Keratinocyte (primary cell): ENCODE measurements around the gene PLCL1. TPM values are rescaled to one million over a fixed set of nuclear protein-coding genes. Genes with fewer than 3 reads are reported as not detected.

Source experiments
- DNase-seq: peaks from one replicate; pipeline ENCODE4 v3.0.0-alpha.2; 2011; ENCODE audit warnings: low read depth, missing footprints, low spot score
- FAIRE-seq: peaks from 2 replicates; lab custom pipeline; 2011; peaks lifted over from hg19 to GRCh38; lab: Jason Lieb, UNC
- H2AFZ ChIP-seq: 2 replicates; pipeline ENCODE4 v1.6.0; 2012; ENCODE audit warnings: low read length, control low read depth, inconsistent platforms; ENCODE audit not compliant: control insufficient read depth
- H3K27ac ChIP-seq: 2 replicates; pipeline ENCODE4 v1.5.1; 2011; ENCODE audit warnings: low read length; ENCODE audit not compliant: control insufficient read depth, insufficient read depth
- H3K27me3 ChIP-seq: 3 replicates; pipeline ENCODE4 v1.6.0; 2011; ENCODE audit warnings: low read length; ENCODE audit not compliant: control insufficient read depth, insufficient read depth; ENCODE audit errors: extremely low read depth
- H3K36me3 ChIP-seq, 2 experiments: 2 replicates in 1 of 2; 3 replicates in 1 of 2; pipeline ENCODE4 v1.5.1; 2011; ENCODE audit warnings: low read length in 2 of 2, mild to moderate bottlenecking in 1 of 2; ENCODE audit not compliant: control insufficient read depth in 2 of 2, insufficient read depth in 2 of 2; ENCODE audit errors: extremely low read depth in 1 of 2
- H3K4me1 ChIP-seq: 3 replicates; pipeline ENCODE4 v1.5.1; 2011; ENCODE audit warnings: low read length; ENCODE audit not compliant: control insufficient read depth, insufficient read depth; ENCODE audit errors: extremely low read depth
- H3K4me2 ChIP-seq: 3 replicates; pipeline ENCODE4 v1.6.0; 2011; ENCODE audit warnings: low read depth, low read length; ENCODE audit not compliant: control insufficient read depth, insufficient read depth; ENCODE audit errors: extremely low read depth
- H3K4me3 ChIP-seq, 3 experiments: fragments of 200-600 bp in 1 of 3; sonication (generic) in 1 of 3; 2 replicates in 2 of 3; 3 replicates in 1 of 3; pipeline ENCODE4 v1.5.1; 2011 to 2016; ENCODE audit warnings: low read length in 3 of 3, mild to moderate bottlenecking in 3 of 3, control low read depth in 2 of 3, inconsistent platforms in 1 of 3, low read depth in 1 of 3, mixed read lengths in 1 of 3, mixed run types in 1 of 3, moderate library complexity in 1 of 3; ENCODE audit not compliant: control insufficient read depth in 2 of 3, insufficient read depth in 2 of 3; ENCODE audit errors: extremely low read depth in 1 of 3
- H3K79me2 ChIP-seq: 2 replicates; pipeline ENCODE4 v1.6.0; 2012; ENCODE audit warnings: low read length; ENCODE audit not compliant: control insufficient read depth, insufficient read depth
- H3K9ac ChIP-seq: 3 replicates; pipeline ENCODE4 v1.6.0; 2011; ENCODE audit warnings: low read length; ENCODE audit not compliant: control insufficient read depth, insufficient read depth; ENCODE audit errors: extremely low read depth
- H3K9me1 ChIP-seq: 3 replicates; pipeline ENCODE4 v1.6.0; 2011; ENCODE audit warnings: low read length; ENCODE audit not compliant: control insufficient read depth, insufficient read depth; ENCODE audit errors: extremely low read depth
- H3K9me3 ChIP-seq: 2 replicates; pipeline ENCODE4 v1.5.1; 2012; ENCODE audit warnings: low read depth, low read length; ENCODE audit not compliant: control insufficient read depth
- H4K20me1 ChIP-seq: 3 replicates; pipeline ENCODE4 v1.6.0; 2011; ENCODE audit warnings: low read length; ENCODE audit not compliant: control insufficient read depth, insufficient read depth; ENCODE audit errors: extremely low read depth
- EZH2 ChIP-seq: IDR thresholded peaks from one replicate; pipeline ENCODE4 v1.6.1; 2012; ENCODE audit warnings: inconsistent platforms, mild to moderate bottlenecking, low read length, moderate library complexity
- dilution Hi-C: fragments of 300-500 bp; cut with MboI; formaldehyde crosslinking; loops from one replicate; pipeline ENCODE4 v1.7.0; 2020; ENCODE audit warnings: low sequenced_read_pairs; ENCODE audit not compliant: extremely low pct_ligation_motif_present
- polyA plus RNA-seq, 5 experiments: library from polyadenylated mRNA; depleted of rRNA in 3 of 5; stranded (reverse) in 3 of 5; stranded (forward) in 1 of 5; unstranded in 1 of 5; fragments of >200 nt; gene quantifications; 1 replicate in 1 of 5; 2 replicates in 3 of 5; 3 replicates in 1 of 5; pipeline versions ENCODE4 v1.2.1 to v1.2.3, GENCODE V29; 2011 to 2012; ENCODE audit warnings: missing spikeins in 2 of 5, low read depth in 1 of 5, low replicate concordance in 1 of 5
- TF ChIP-seq, protein P1 (sequence below), 3 experiments: IDR thresholded peaks in 1 of 3; conservative IDR thresholded peaks in 1 of 3; optimal IDR thresholded peaks in 1 of 3; 2 replicates in 2 of 3; 3 replicates in 1 of 3; pipeline versions ENCODE3 to v1.5.1; 2011; ENCODE audit warnings: low read length in 3 of 3, mild to moderate bottlenecking in 3 of 3, moderate library complexity in 2 of 3, control low read depth in 1 of 3, inconsistent platforms in 1 of 3; ENCODE audit not compliant: insufficient read depth in 2 of 3; ENCODE audit errors: extremely low read depth in 1 of 3

Gene PLCL1
- polyA plus RNA-seq, 1 donor (not counting 4 experiments of a cell fraction or from before 2014, with no cell fraction given), result 0.01 TPM

DNA sequence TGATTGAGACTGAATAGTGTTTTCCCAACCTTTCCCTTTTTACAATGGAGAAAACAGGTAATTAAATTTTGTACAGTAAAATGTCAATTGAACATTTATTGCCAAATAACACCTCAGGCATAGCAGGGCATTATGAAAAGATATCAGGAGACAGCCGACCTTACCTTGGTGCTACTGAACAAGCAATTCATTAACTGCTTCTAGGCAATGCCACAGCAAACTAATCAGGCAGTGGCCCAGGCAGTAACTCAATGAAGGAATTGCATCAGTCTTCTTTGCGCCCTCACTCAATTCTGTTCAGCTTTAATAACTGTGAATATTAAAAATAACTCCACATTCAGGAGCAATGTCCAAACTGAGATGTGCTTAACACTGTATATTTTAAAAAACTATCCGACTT is 6.1 kb downstream of the PLCL1 start:
- no peak for FAIRE-seq
- Histone ChIP-seq H3K4me1 (no peaks in the 10 kb centered on the region), H3K9me3 (no peaks in the 10 kb centered on the region), H3K9ac (no peak overlapping the region), H3K4me2 (no peak overlapping the region), H3K4me3 (no peak overlapping the region), H3K9me1 (no peaks in the 10 kb centered on the region), H2AFZ (no peak overlapping the region), H3K27ac (no peak overlapping the region), H3K79me2 (no peaks in the 10 kb centered on the region), H3K27me3 (peaks cover 15% of the 10 kb centered on the region), H3K36me3 (no peaks in the 10 kb centered on the region), H4K20me1 (no peaks in the 10 kb centered on the region)
- dilution Hi-C loops, result loop anchor here (25.0 kb wide), 1 partner anchor 302 kb away; no protein-coding TSS in a partner anchor
- DNase-seq, result no peak
- TF ChIP-seq, protein P1, sequence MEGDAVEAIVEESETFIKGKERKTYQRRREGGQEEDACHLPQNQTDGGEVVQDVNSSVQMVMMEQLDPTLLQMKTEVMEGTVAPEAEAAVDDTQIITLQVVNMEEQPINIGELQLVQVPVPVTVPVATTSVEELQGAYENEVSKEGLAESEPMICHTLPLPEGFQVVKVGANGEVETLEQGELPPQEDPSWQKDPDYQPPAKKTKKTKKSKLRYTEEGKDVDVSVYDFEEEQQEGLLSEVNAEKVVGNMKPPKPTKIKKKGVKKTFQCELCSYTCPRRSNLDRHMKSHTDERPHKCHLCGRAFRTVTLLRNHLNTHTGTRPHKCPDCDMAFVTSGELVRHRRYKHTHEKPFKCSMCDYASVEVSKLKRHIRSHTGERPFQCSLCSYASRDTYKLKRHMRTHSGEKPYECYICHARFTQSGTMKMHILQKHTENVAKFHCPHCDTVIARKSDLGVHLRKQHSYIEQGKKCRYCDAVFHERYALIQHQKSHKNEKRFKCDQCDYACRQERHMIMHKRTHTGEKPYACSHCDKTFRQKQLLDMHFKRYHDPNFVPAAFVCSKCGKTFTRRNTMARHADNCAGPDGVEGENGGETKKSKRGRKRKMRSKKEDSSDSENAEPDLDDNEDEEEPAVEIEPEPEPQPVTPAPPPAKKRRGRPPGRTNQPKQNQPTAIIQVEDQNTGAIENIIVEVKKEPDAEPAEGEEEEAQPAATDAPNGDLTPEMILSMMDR (optimal IDR thresholded peaks at IDR 0.05 in 1 of 3, IDR thresholded peaks at IDR 0.05 in 1 of 3, conservative IDR thresholded peaks at IDR 0.05 in 1 of 3; ENCODE audit: extremely low read depth in 1 of 3, insufficient read depth in 2 of 3, low read length in 3 of 3), result no peak
- no peak for TF ChIP-seq EZH2

DNA sequence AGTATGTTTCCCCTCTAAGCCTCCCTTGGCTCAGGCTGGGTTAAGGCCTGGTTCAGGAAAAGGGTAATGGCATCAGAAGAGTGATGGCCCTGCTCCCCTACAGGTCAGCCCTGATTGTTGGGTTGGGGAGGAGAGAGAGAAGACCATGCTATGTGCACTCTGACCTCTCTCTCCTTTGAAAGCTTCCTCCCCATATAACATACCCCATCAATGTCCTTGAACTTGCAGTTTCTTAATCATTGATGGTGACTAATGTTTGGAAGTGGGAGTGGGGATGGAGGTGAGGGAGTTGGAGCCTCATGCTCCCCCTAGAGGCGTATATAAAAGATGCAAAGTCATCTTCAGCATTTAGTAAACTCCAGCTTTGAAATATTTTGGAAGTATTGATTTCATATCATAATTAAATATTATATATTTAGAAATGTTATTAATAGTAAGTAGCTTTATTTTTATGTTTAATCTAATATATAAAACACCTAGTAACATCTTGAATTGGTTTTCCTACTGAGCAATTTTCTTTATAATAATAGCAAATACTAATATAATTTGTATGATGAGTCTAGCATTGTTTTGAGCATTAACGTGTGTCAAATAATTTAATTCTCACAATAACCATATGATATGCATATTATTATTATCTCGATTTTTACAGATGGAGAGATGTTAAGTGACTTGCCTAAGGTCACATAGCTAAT is 8.8 kb downstream of the PLCL1 start:
- FAIRE-seq, result peak; percentile 69
- H3K4me2 ChIP-seq, result no peak overlapping the region
- dilution Hi-C loops, result loop anchor here (25.0 kb wide), 1 partner anchor 299 kb away; no protein-coding TSS in a partner anchor
- no peaks in the 10 kb centered on the region for H3K4me1 ChIP-seq
- TF ChIP-seq EZH2, result no peak
- TF ChIP-seq, protein P1 (optimal IDR thresholded peaks at IDR 0.05 in 1 of 3, IDR thresholded peaks at IDR 0.05 in 1 of 3, conservative IDR thresholded peaks at IDR 0.05 in 1 of 3; ENCODE audit: extremely low read depth in 1 of 3, insufficient read depth in 2 of 3, low read length in 3 of 3), result peak; percentile 53 to 71 (median 58)
- H3K4me3 ChIP-seq, result no peak overlapping the region
- DNase-seq, result peak; percentile 17
- H3K36me3 ChIP-seq, result no peaks in the 10 kb centered on the region
- no peak overlapping the region for H3K27ac ChIP-seq
- H3K9ac ChIP-seq, result no peak overlapping the region
- H3K9me1 ChIP-seq, result no peaks in the 10 kb centered on the region
- H3K27me3 ChIP-seq, result no peaks in the 10 kb centered on the region
- H3K79me2 ChIP-seq, result no peaks in the 10 kb centered on the region
- no peak overlapping the region for H2AFZ ChIP-seq
- H4K20me1 ChIP-seq, result no peaks in the 10 kb centered on the region
- H3K9me3 ChIP-seq, result no peaks in the 10 kb centered on the region
